ENCODE results near the gene LRRC74B. TPM values are rescaled to one million over a fixed set of nuclear protein-coding genes. Genes with fewer than 3 reads are reported as not detected.
"Not testable (repeated sequence)": the region's sequence is repeated elsewhere in the genome, so short reads cannot be mapped to it uniquely, and the experiment has no call there.

LRRC74B gene
- total RNA-seq, 1 donor, result not detected

DNA sequence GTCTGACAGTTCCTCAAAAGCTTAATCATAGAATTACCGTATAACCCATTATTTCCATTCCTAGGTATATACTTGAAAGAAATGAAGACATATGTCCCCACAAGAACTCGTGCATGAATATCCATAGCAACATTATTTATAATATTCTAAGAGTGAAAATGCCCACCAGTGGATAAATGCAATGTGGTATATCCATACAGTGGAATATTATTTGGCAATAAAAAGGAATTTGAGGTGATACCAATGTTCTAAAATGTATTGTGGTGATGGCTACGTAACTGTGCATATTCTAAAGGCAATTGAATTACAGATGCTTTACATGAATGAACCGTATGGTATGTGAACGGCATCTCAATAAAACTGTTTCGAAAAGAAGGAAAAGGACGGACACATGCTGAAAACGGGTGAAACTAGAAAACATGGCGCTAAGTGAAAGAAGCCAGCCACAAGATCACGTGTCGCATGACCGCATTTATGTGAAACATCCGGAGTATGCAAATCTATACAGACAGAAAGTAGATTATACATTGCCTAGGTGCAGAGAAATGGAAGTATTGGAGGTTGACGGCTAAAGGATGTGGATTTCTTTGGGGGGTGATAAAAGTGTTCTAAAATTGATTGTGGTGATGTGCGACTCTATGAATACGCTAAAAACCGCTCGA lies 16.0 kb downstream of the LRRC74B start:
- not testable (repeated sequence) for H3K4me3 ChIP-seq (ENCODE audit: insufficient read depth, low read length); H3K4me2 ChIP-seq (ENCODE audit: insufficient read depth, low read length); H3K27ac ChIP-seq (ENCODE audit: low read depth, low read length); H3K27me3 ChIP-seq (ENCODE audit: insufficient read depth, low read length); H3K9me3 ChIP-seq (ENCODE audit: low read depth, low read length); H3K4me1 ChIP-seq (ENCODE audit: insufficient read depth, low read length); H3K79me2 ChIP-seq (ENCODE audit: insufficient read depth, low read length); DNase-seq (ENCODE audit: insufficient read length, low spot score, missing footprints); H2AFZ ChIP-seq (ENCODE audit: low read length); H3K36me3 ChIP-seq (ENCODE audit: insufficient read depth, low read length); H4K20me1 ChIP-seq (ENCODE audit: insufficient read depth, low read length)

GRCh38 chr22:21064425-21064824 lies 18.7 kb downstream of the LRRC74B start:
- H3K9me3 ChIP-seq (ENCODE audit: low read depth, low read length); H3K27ac ChIP-seq (ENCODE audit: low read depth, low read length); H3K4me2 ChIP-seq (ENCODE audit: insufficient read depth, low read length); H3K79me2 ChIP-seq (ENCODE audit: insufficient read depth, low read length); H3K4me3 ChIP-seq (ENCODE audit: insufficient read depth, low read length); DNase-seq (ENCODE audit: insufficient read length, low spot score, missing footprints); H2AFZ ChIP-seq (ENCODE audit: low read length); H3K36me3 ChIP-seq (ENCODE audit: insufficient read depth, low read length); H3K27me3 ChIP-seq (ENCODE audit: insufficient read depth, low read length); H4K20me1 ChIP-seq (ENCODE audit: insufficient read depth, low read length); H3K4me1 ChIP-seq (ENCODE audit: insufficient read depth, low read length): not testable (repeated sequence)

GRCh38 chr22:21064917-21065864 lies 19.4 kb downstream of the LRRC74B start:
- no peaks in the 10 kb centered on the region for H3K79me2 ChIP-seq (ENCODE audit: insufficient read depth, low read length)
- H3K4me3 ChIP-seq (ENCODE audit: insufficient read depth, low read length), result no peak overlapping the region
- H3K36me3 ChIP-seq (ENCODE audit: insufficient read depth, low read length), result no peaks in the 10 kb centered on the region
- H3K4me2 ChIP-seq (ENCODE audit: insufficient read depth, low read length), result no peak overlapping the region
- H3K4me1 ChIP-seq (ENCODE audit: insufficient read depth, low read length), result no peaks in the 10 kb centered on the region
- H3K9me3 ChIP-seq (ENCODE audit: low read depth, low read length), result no peaks in the 10 kb centered on the region
- no peak overlapping the region for H2AFZ ChIP-seq (ENCODE audit: low read length)
- DNase-seq (ENCODE audit: insufficient read length, low spot score, missing footprints), result peak; percentile 47
- TF ChIP-seq CTCF (IDR thresholded peaks at IDR 0.05; ENCODE audit: extremely low read depth, low read depth, low read length), result no peak
- H4K20me1 ChIP-seq (ENCODE audit: insufficient read depth, low read length), result no peaks in the 10 kb centered on the region
- H3K27me3 ChIP-seq (ENCODE audit: insufficient read depth, low read length), result peaks cover 5% of the 10 kb centered on the region
- no peak overlapping the region for H3K27ac ChIP-seq (ENCODE audit: low read depth, low read length)

GRCh38 chr22:21067075-21067900 lies 21.5 kb downstream of the LRRC74B start:
- no peak for TF ChIP-seq CTCF (IDR thresholded peaks at IDR 0.05; ENCODE audit: extremely low read depth, low read depth, low read length)

More at GRCh38 chr22:21067075-21067900, 21.5 kb downstream of the LRRC74B start:
- no peaks in the 10 kb centered on the region for H3K4me1 ChIP-seq (ENCODE audit: insufficient read depth, low read length)
- H3K4me3 ChIP-seq (ENCODE audit: insufficient read depth, low read length), result no peak overlapping the region
- H3K9me3 ChIP-seq (ENCODE audit: low read depth, low read length), result no peaks in the 10 kb centered on the region
- no peak overlapping the region for H3K4me2 ChIP-seq (ENCODE audit: insufficient read depth, low read length)
- H3K79me2 ChIP-seq (ENCODE audit: insufficient read depth, low read length), result no peaks in the 10 kb centered on the region
- H4K20me1 ChIP-seq (ENCODE audit: insufficient read depth, low read length), result no peaks in the 10 kb centered on the region
- peaks cover 5% of the 10 kb centered on the region for H3K27me3 ChIP-seq (ENCODE audit: insufficient read depth, low read length)
- DNase-seq (ENCODE audit: insufficient read length, low spot score, missing footprints), result no peak
- H3K27ac ChIP-seq (ENCODE audit: low read depth, low read length), result no peak overlapping the region
- no peaks in the 10 kb centered on the region for H3K36me3 ChIP-seq (ENCODE audit: insufficient read depth, low read length)
- no peak overlapping the region for H2AFZ ChIP-seq (ENCODE audit: low read length)

All from osteoblast (primary cell).